Measurements from ENCODE around the gene ZNF592.
A peak's percentile ranks its signal among the peaks of the same experiment; 100 is the strongest.
"Not testable (repeated sequence)": the region's sequence is repeated elsewhere in the genome, so short reads cannot be mapped to it uniquely, and the experiment has no call there.

The ZNF592 gene

GRCh38 chr15:84833447-84834228 lies 85.2 kb downstream of the ZNF592 start:
- DNase-seq (ENCODE audit: low read depth in 1 of 2, low spot score in 1 of 2), result no peak
- TF ChIP-seq JUND (IDR thresholded peaks at IDR 0.05; ENCODE audit: low read depth), result no peak
- in situ Hi-C loops (cut with HindIII; ENCODE audit: low pct_unique_long_range_greater_than_20kb, low sequenced_read_pairs), result no loop called here

GRCh38 chr15:84834229-84834955 lies 86.0 kb downstream of the ZNF592 start:
- in situ Hi-C loops (cut with HindIII; ENCODE audit: low pct_unique_long_range_greater_than_20kb, low sequenced_read_pairs), result no loop called here
- TF ChIP-seq JUND (IDR thresholded peaks at IDR 0.05; ENCODE audit: low read depth), result no peak
- DNase-seq (ENCODE audit: low read depth in 1 of 2, low spot score in 1 of 2), result no peak

- DNase-seq (ENCODE audit: low read depth in 1 of 2, low spot score in 1 of 2), result no peak
- in situ Hi-C loops (cut with HindIII; ENCODE audit: low pct_unique_long_range_greater_than_20kb, low sequenced_read_pairs), result no loop called here
- TF ChIP-seq JUND (IDR thresholded peaks at IDR 0.05; ENCODE audit: low read depth), result no peak
Observed at GRCh38 chr15:84834969-84835368, 86.6 kb downstream of the ZNF592 start.

GRCh38 chr15:84835661-84836337 lies 87.4 kb downstream of the ZNF592 start:
- in situ Hi-C loops (cut with HindIII; ENCODE audit: low pct_unique_long_range_greater_than_20kb, low sequenced_read_pairs), result no loop called here
- no peak for DNase-seq (ENCODE audit: low read depth in 1 of 2, low spot score in 1 of 2)
- TF ChIP-seq JUND (IDR thresholded peaks at IDR 0.05; ENCODE audit: low read depth), result no peak

GRCh38 chr15:84836844-84837243 lies 88.5 kb downstream of the ZNF592 start:
- in situ Hi-C loops (cut with HindIII; ENCODE audit: low pct_unique_long_range_greater_than_20kb, low sequenced_read_pairs), result no loop called here
- TF ChIP-seq JUND (IDR thresholded peaks at IDR 0.05; ENCODE audit: low read depth), result no peak
- DNase-seq (ENCODE audit: low read depth in 1 of 2, low spot score in 1 of 2), result no peak

- no peak for DNase-seq (ENCODE audit: low read depth in 1 of 2, low spot score in 1 of 2)
- in situ Hi-C loops (cut with HindIII; ENCODE audit: low pct_unique_long_range_greater_than_20kb, low sequenced_read_pairs), result no loop called here
Observed at GRCh38 chr15:84839714-84840113, 91.3 kb downstream of the ZNF592 start.

GRCh38 chr15:84840255-84840654 lies 91.9 kb downstream of the ZNF592 start:
- in situ Hi-C loops (cut with HindIII; ENCODE audit: low pct_unique_long_range_greater_than_20kb, low sequenced_read_pairs), result no loop called here
- DNase-seq (ENCODE audit: low read depth in 1 of 2, low spot score in 1 of 2), result no peak
- TF ChIP-seq JUND (IDR thresholded peaks at IDR 0.05; ENCODE audit: low read depth), result no peak

More at GRCh38 chr15:84839714-84840113, 91.3 kb downstream of the ZNF592 start:
- TF ChIP-seq JUND (IDR thresholded peaks at IDR 0.05; ENCODE audit: low read depth), result no peak

- in situ Hi-C loops (cut with HindIII; ENCODE audit: low pct_unique_long_range_greater_than_20kb, low sequenced_read_pairs), result no loop called here
- no peak for TF ChIP-seq JUND (IDR thresholded peaks at IDR 0.05; ENCODE audit: low read depth)
- no peak for DNase-seq (ENCODE audit: low read depth in 1 of 2, low spot score in 1 of 2)
Observed at GRCh38 chr15:84840741-84841429, 92.5 kb downstream of the ZNF592 start.

- DNase-seq (ENCODE audit: low read depth in 1 of 2, low spot score in 1 of 2), result no peak
- TF ChIP-seq JUND (IDR thresholded peaks at IDR 0.05; ENCODE audit: low read depth), result no peak
- in situ Hi-C loops (cut with HindIII; ENCODE audit: low pct_unique_long_range_greater_than_20kb, low sequenced_read_pairs), result no loop called here
Observed at GRCh38 chr15:84842781-84843180, 94.4 kb downstream of the ZNF592 start.

- DNase-seq (ENCODE audit: low read depth in 1 of 2, low spot score in 1 of 2), result no peak
- in situ Hi-C loops (cut with HindIII; ENCODE audit: low pct_unique_long_range_greater_than_20kb, low sequenced_read_pairs), result no loop called here
- TF ChIP-seq JUND (IDR thresholded peaks at IDR 0.05; ENCODE audit: low read depth), result no peak
Observed at GRCh38 chr15:84844964-84845363, 96.6 kb downstream of the ZNF592 start.

- peak in 1 of 2 experiments; percentile 81 for DNase-seq (ENCODE audit: low read depth in 1 of 2, low spot score in 1 of 2)
Observed at GRCh38 chr15:84845631-84846030, 97.2 kb downstream of the ZNF592 start.

GRCh38 chr15:84846269-84846668 lies 97.9 kb downstream of the ZNF592 start:
- TF ChIP-seq JUND (IDR thresholded peaks at IDR 0.05; ENCODE audit: low read depth), result no peak
- no peak for DNase-seq (ENCODE audit: low read depth in 1 of 2, low spot score in 1 of 2)
- in situ Hi-C loops (cut with HindIII; ENCODE audit: low pct_unique_long_range_greater_than_20kb, low sequenced_read_pairs), result no loop called here

More at GRCh38 chr15:84845631-84846030, 97.2 kb downstream of the ZNF592 start:
- in situ Hi-C loops (cut with HindIII; ENCODE audit: low pct_unique_long_range_greater_than_20kb, low sequenced_read_pairs), result not testable (repeated sequence)
